GM06990 (cell line): Measurements from ENCODE around the gene AP2A1.

Source experiments
- DNase-seq: peaks from one replicate; pipeline ENCODE4 v3.0.0-alpha.2; 2011; ENCODE audit not compliant: insufficient read length; ENCODE audit errors: extremely low read depth
- H3K27me3 ChIP-seq: replicated peaks from 2 replicates; pipeline ENCODE4 v1.6.0; 2011; ENCODE audit warnings: low read length; ENCODE audit not compliant: control insufficient read depth, insufficient read depth
- H3K36me3 ChIP-seq: 2 replicates; pipeline ENCODE4 v1.5.1; 2011; ENCODE audit warnings: low read length; ENCODE audit not compliant: control insufficient read depth, insufficient read depth
- H3K4me3 ChIP-seq: replicated peaks from 2 replicates; pipeline ENCODE4 v1.5.1; 2011; ENCODE audit warnings: low read depth, mild to moderate bottlenecking, control low read depth, low read length
- CTCF ChIP-seq: IDR thresholded peaks from 2 replicates; pipeline ENCODE4 v1.5.1; 2011; ENCODE audit warnings: low read length, control low read depth, mild to moderate bottlenecking, inconsistent platforms; ENCODE audit not compliant: insufficient read depth, poor library complexity, severe bottlenecking

Gene AP2A1

DNA sequence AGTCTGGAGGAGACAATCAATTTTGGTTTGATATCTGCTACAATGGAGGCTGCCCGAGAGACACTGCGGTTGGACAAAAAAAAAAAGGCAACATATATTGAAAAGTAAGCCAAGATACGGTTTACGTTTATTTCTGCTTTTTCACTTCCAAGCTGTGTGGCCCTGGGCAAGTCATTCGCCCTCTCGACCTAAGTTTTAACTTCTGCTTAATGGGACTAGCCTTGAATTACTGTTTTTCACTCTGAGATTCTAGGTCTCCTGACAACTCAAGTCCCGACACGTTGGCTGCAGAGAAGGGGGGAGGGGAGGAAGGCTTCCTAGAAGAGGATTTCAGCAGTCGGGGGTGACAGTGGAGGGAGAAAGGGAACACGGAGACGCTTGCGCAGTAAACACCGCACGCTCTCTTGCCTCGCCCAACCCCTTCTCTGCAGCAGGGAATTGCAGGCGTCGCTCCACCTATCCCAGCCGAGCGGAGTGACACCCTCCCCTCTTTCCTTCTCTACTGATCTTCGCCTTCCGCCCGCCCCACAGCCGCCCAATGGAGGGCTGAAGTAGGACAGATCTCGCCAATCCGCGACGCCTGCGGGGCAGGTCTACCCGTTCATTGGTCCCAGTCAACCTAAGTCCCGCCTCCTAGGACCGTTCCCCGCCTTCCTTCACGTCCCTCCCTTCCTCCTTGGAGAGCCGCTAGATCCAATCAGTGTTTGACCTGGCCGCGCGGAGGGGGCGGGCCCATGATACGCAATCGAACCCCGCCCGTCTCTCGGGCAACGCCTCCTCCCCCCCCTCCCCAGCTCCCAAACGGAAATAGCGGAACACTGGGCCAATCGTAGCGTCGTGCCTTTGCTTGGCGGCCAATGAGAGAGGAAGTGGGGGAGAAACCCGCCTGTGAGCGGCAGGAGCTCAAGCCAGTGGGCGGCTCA, 533 bp upstream of the AP2A1 start:
- DNase-seq = peak; percentile 100
- TF ChIP-seq CTCF = no peak
- Histone ChIP-seq H3K36me3 (no peaks in the 10 kb centered on the region; the same call in 1 of the 2 replicates), H3K27me3 (no peaks in the 10 kb centered on the region), H3K4me3 (peak overlapping the region; percentile 55)

GRCh38 chr19:49767381-49767780, 580 bp downstream of the AP2A1 start:
- no peak for DNase-seq
- Histone ChIP-seq H3K27me3 (no peaks in the 10 kb centered on the region), H3K4me3 (peak overlapping the region; percentile 88)

GRCh38 chr19:49767967-49768581, 1.3 kb downstream of the AP2A1 start:
- no peaks in the 10 kb centered on the region; the same call in 1 of the 2 replicates for H3K36me3 ChIP-seq
- no peaks in the 10 kb centered on the region for H3K27me3 ChIP-seq
- H3K4me3 ChIP-seq = peak overlapping the region; percentile 88
- TF ChIP-seq CTCF = no peak
- no peak for DNase-seq

More at GRCh38 chr19:49767381-49767780, 580 bp downstream of the AP2A1 start:
- no peaks in the 10 kb centered on the region; the same call in 1 of the 2 replicates for H3K36me3 ChIP-seq
- TF ChIP-seq CTCF = no peak

- peaks cover under 1% of the 10 kb centered on the region for H3K36me3 ChIP-seq
- no peak for DNase-seq
- no peak overlapping the region for H3K4me3 ChIP-seq
- no peaks in the 10 kb centered on the region for H3K27me3 ChIP-seq
- no peak for TF ChIP-seq CTCF
Measured at GRCh38 chr19:49770529-49770928, 3.7 kb downstream of the AP2A1 start.

DNA sequence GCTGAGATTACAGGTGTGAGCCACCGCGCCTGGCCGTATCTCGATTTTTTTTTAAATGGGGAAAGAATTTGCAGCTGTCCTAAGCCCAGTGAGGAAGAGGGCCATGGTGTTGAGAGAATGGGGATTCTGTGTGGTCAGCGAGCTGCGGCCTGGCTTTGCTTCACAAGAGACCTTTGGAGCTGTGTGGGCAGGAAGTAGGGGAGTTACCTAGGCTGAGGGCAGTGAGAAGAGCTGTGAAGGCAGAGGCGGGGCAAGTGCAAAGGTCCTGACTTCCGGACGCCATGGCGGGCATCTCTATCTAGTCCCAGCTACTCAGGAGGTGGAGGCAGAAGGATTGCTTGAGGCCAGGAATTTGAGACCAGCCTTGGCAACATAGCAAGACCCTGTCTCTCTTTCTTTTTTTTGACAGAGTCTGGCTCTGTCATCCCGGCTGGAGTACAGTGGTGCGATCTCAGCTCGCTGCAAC, 4.9 kb downstream of the AP2A1 start:
- no peak for DNase-seq

More for the DNA sequence above, 4.9 kb downstream of the AP2A1 start:
- Histone ChIP-seq H3K27me3 (no peaks in the 10 kb centered on the region), H3K36me3 (peaks cover 4% of the 10 kb centered on the region), H3K4me3 (no peak overlapping the region)
- TF ChIP-seq CTCF = no peak
